ENCODE data around the gene PPM1D. TPM values are rescaled to one million over a fixed set of nuclear protein-coding genes. Genes with fewer than 3 reads are reported as not detected.

The PPM1D gene
- total RNA-seq, 2 experiments from 2014 or later: 18.1 to 18.3 TPM

GRCh38 chr17:60675997-60676396 is 76.0 kb downstream of the PPM1D start:
- peaks cover 22% of the 10 kb centered on the region for H3K4me1 Mint-ChIP-seq (ENCODE audit: low read depth)
- no peak for TF ChIP-seq CTCF (IDR thresholded peaks at IDR 0.05)
- peak overlapping the region; percentile 61 for H3K4me3 Mint-ChIP-seq
- peaks cover 0 to 3% of the 10 kb centered on the region in 2 experiments for H3K9me3 ChIP-seq (ENCODE audit: control insufficient read depth in 1 of 2, insufficient read depth in 1 of 2, low read length in 2 of 2)
- H3K27me3 ChIP-seq (ENCODE audit: control insufficient read depth in 1 of 2, insufficient read depth in 2 of 2, low read length in 2 of 2): no peaks in the 10 kb centered on the region
- peaks cover 22% of the 10 kb centered on the region for H3K36me3 Mint-ChIP-seq (ENCODE audit: low read depth)
- no peak for DNase-seq
- no peak for ATAC-seq (ENCODE audit: poor library complexity)
- ChIA-PET POLR2A (interaction anchor here (1.2 to 2.3 kb wide), 4 partner anchors 20 to 1057 kb away, joined by 4 to 15 read pairs (median 4); partner anchors contain the start of genes CLTC and USP32), CTCF (no interaction called here)
- intact Hi-C loops (cut with DNase I, micrococcal nuclease): loop anchor here (2.0 to 5.0 kb wide), 6 partner anchors 75 to 1391 kb away; partner anchors contain the start of genes APPBP2 (in 1 of the 2), INTS2 (in 1 of the 2), MED13 (in 1 of the 2) and PPM1D (in 1 of the 2)
- no peak overlapping the region for H3K27ac ChIP-seq (ENCODE audit: low read depth in 1 of 2, low read length in 2 of 2)
- H3K4me3 ChIP-seq (ENCODE audit: low read length): no peak overlapping the region
- H3K9me3 Mint-ChIP-seq: no peaks in the 10 kb centered on the region
- peaks cover 13% of the 10 kb centered on the region for H3K4me1 ChIP-seq (ENCODE audit: insufficient read depth, low read length)
- no peak overlapping the region for H3K27ac Mint-ChIP-seq
- H3K27me3 Mint-ChIP-seq: no peaks in the 10 kb centered on the region
- H3K36me3 ChIP-seq (ENCODE audit: insufficient read depth, low read length): no peaks in the 10 kb centered on the region

- peak overlapping the region; percentile 60 to 76 for H3K27ac ChIP-seq (ENCODE audit: low read depth in 1 of 2, low read length in 2 of 2)
- peaks cover 22% of the 10 kb centered on the region for H3K4me1 Mint-ChIP-seq (ENCODE audit: low read depth)
- ChIA-PET CTCF (interaction anchor here (1.0 to 1.3 kb wide), 2 partner anchors 39 to 256 kb away, joined by 3 to 4 read pairs; no protein-coding TSS in a partner anchor), POLR2A (interaction anchor here (0.6 to 2.3 kb wide), 16 partner anchors 10 to 1521 kb away, joined by 3 to 22 read pairs (median 4); partner anchors contain the start of genes APPBP2, CLTC, DHX40 and MED13)
- peak overlapping the region; percentile 97 for H3K4me3 Mint-ChIP-seq
- H3K36me3 Mint-ChIP-seq (ENCODE audit: low read depth): peaks cover 23% of the 10 kb centered on the region
- intact Hi-C loops (cut with DNase I, micrococcal nuclease): loop anchor here (2.0 to 5.0 kb wide), 5 partner anchors 76 to 1390 kb away; partner anchors contain the start of genes APPBP2 (in 1 of the 2), INTS2 (in 1 of the 2), MED13 (in 1 of the 2) and PPM1D (in 1 of the 2)
- no peaks in the 10 kb centered on the region for H3K36me3 ChIP-seq (ENCODE audit: insufficient read depth, low read length)
- DNase-seq (peak in 3 of 14 experiments; percentile 3 to 7 (median 5)), ATAC-seq (ENCODE audit: poor library complexity) (no peak)
- no peak for TF ChIP-seq CTCF (IDR thresholded peaks at IDR 0.05)
- H3K27me3 Mint-ChIP-seq: no peaks in the 10 kb centered on the region
- no peaks in the 10 kb centered on the region for H3K9me3 Mint-ChIP-seq
- H3K9me3 ChIP-seq (ENCODE audit: control insufficient read depth in 1 of 2, insufficient read depth in 1 of 2, low read length in 2 of 2): peaks cover 0 to 3% of the 10 kb centered on the region in 2 experiments
- no peaks in the 10 kb centered on the region for H3K27me3 ChIP-seq (ENCODE audit: control insufficient read depth in 1 of 2, insufficient read depth in 2 of 2, low read length in 2 of 2)
- H3K4me3 ChIP-seq (ENCODE audit: low read length): peak overlapping the region; percentile 66
- H3K27ac Mint-ChIP-seq: peak overlapping the region; percentile 93
- peaks cover 13% of the 10 kb centered on the region for H3K4me1 ChIP-seq (ENCODE audit: insufficient read depth, low read length)
Measured at GRCh38 chr17:60676758-60677307, 76.8 kb downstream of the PPM1D start.

- peak within 1 kb of the TSS; percentile 66 for H3K4me3 ChIP-seq (ENCODE audit: low read length)
- H3K27ac ChIP-seq (ENCODE audit: low read depth in 1 of 2, low read length in 2 of 2): peak within 1 kb of the TSS; percentile 60 to 76
- no peaks in the 10 kb centered on the region for H3K27me3 Mint-ChIP-seq
- intact Hi-C loops (cut with DNase I, micrococcal nuclease): loop anchor here (2.0 to 5.0 kb wide), 5 partner anchors 77 to 1390 kb away; partner anchors contain the start of genes APPBP2 (in 1 of the 2), INTS2 (in 1 of the 2), MED13 (in 1 of the 2) and PPM1D (in 1 of the 2)
- no peaks in the 10 kb centered on the region for H3K27me3 ChIP-seq (ENCODE audit: control insufficient read depth in 1 of 2, insufficient read depth in 2 of 2, low read length in 2 of 2)
- ChIA-PET CTCF (interaction anchor here (1.0 to 1.3 kb wide), 2 partner anchors 39 to 256 kb away, joined by 3 to 4 read pairs; no protein-coding TSS in a partner anchor), POLR2A (interaction anchor here (0.6 to 2.3 kb wide), 17 partner anchors 9 to 1522 kb away, joined by 3 to 22 read pairs (median 4); partner anchors contain the start of genes APPBP2, CLTC, MED13 and PPM1D)
- no peaks in the 10 kb centered on the region for H3K9me3 Mint-ChIP-seq
- TF ChIP-seq CTCF (IDR thresholded peaks at IDR 0.05): no peak
- peak; percentile 96 for ATAC-seq (ENCODE audit: poor library complexity)
- DNase-seq: peak; percentile 92 to 98 (median 94)
- peak within 1 kb of the TSS; percentile 97 for H3K4me3 Mint-ChIP-seq
- H3K4me1 ChIP-seq (ENCODE audit: insufficient read depth, low read length): peaks cover 13% of the 10 kb centered on the region
- peaks cover 25% of the 10 kb centered on the region for H3K4me1 Mint-ChIP-seq (ENCODE audit: low read depth)
- no peaks in the 10 kb centered on the region for H3K36me3 ChIP-seq (ENCODE audit: insufficient read depth, low read length)
- peak within 1 kb of the TSS; percentile 93 for H3K27ac Mint-ChIP-seq
- peaks cover 0 to 3% of the 10 kb centered on the region in 2 experiments for H3K9me3 ChIP-seq (ENCODE audit: control insufficient read depth in 1 of 2, insufficient read depth in 1 of 2, low read length in 2 of 2)
- H3K36me3 Mint-ChIP-seq (ENCODE audit: low read depth): peaks cover 30% of the 10 kb centered on the region
Measured at GRCh38 chr17:60677308-60678117, 77.5 kb downstream of the PPM1D start, which contains the start of gene BCAS3. Gene BCAS3 (plus strand): TSS chr17:60677851.
